Activated T-cell treated with anti-CD3 and anti-CD28 coated beads, Interleukin-2, amount 50 U/mL, for 72 hours (primary cell): Measurements from ENCODE around the gene ACOX2. TPM values are rescaled to one million over a fixed set of nuclear protein-coding genes. Genes with fewer than 3 reads are reported as not detected.
"Not testable (repeated sequence)": the region's sequence is repeated elsewhere in the genome, so short reads cannot be mapped to it uniquely, and the experiment has no call there.

ENCODE experiments used
- ATAC-seq, 2 donors: fragments of 150-1000 bp; cut with Tn5 transposase; replicated peaks in 1 of 2; 2 replicates each; pipeline ENCODE4 v1.10.0; 2021; ENCODE audit warnings: moderate library complexity in 2 of 2, mild to moderate bottlenecking in 1 of 2
- DNase-seq, 2 donors: peaks; one replicate each; pipeline ENCODE4 v3.0.0; 2021 to 2022; ENCODE audit warnings: mixed read lengths in 1 of 2
- H3K27ac Mint-ChIP-seq: one replicate; pipeline ENCODE4 v1.8.0; 2022; ENCODE audit warnings: mild to moderate bottlenecking, moderate library complexity, mixed read lengths
- H3K27me3 Mint-ChIP-seq: one replicate; pipeline ENCODE4 v1.8.0; 2022; ENCODE audit warnings: low read depth, mixed read lengths
- H3K36me3 Mint-ChIP-seq, 2 donors: one replicate each; pipeline ENCODE4 v1.8.0; 2022; ENCODE audit warnings: mixed read lengths in 2 of 2, mild to moderate bottlenecking in 1 of 2; ENCODE audit not compliant: insufficient read depth in 2 of 2
- H3K4me1 Mint-ChIP-seq: one replicate; pipeline ENCODE4 v1.8.0; 2022; ENCODE audit warnings: low read depth, mixed read lengths
- H3K4me3 Mint-ChIP-seq, 2 donors: one replicate each; pipeline ENCODE4 v1.8.0; 2022; ENCODE audit warnings: mild to moderate bottlenecking in 2 of 2, mixed read lengths in 2 of 2, moderate library complexity in 2 of 2
- H3K9me3 Mint-ChIP-seq, 2 donors: one replicate each; pipeline ENCODE4 v1.8.0; 2022; ENCODE audit warnings: mixed read lengths in 2 of 2
- total RNA-seq, 2 donors: library from RNA; stranded (reverse); gene quantifications; one replicate each; pipeline ENCODE4 v1.2.3, GENCODE V29; 2022

The ACOX2 gene
- total RNA-seq, 2 donors from 2014 or later: not detected

DNA sequence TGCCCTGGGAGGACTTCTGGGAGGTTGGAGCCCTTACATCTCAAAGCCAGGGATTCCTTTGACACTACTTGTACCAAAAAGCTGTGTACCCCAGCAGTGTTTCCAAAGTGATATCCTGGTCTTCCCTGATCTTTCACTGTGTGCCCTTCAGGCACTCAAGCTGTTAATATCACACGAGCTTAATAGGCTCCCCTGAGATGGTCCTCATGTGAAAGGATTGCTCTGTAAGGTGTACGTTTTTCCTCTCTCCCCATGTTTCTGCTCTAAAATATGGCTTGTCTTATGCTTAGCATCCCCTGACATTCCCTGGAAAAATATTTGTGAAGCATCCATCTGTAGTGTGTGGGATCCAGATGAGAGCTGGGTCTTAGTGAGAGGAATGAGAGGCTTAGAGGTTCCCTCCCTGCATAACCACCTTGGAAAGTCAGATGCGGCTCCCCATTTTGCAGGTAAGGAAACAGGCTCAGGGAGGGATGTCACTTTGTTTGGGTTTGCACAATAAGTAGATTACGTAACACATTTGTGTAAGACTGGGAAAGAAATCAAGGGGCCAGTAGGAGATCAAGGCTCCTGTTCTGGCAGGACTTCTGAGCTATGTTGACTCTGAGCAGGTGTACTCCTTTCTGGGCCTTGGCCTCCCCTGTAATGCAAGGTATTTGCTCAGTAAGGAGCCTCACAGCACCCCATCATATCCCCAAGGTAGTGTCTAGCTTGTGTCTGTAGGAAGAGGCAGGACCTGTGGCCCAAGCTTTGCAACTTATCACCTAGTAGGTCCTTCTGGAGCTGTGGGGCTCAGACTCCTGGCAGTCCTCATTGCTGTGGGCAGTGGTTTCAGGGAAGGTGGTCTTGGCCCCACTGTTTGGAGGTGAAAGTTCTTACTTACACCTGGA, 667 bp upstream of the ACOX2 start:
- ATAC-seq: no peak
- no peak overlapping the region for H3K27ac Mint-ChIP-seq
- no peaks in the 10 kb centered on the region for H3K9me3 Mint-ChIP-seq
- no peaks in the 10 kb centered on the region for H3K36me3 Mint-ChIP-seq
- H3K4me3 Mint-ChIP-seq: no peak overlapping the region
- H3K4me1 Mint-ChIP-seq: peaks cover 14% of the 10 kb centered on the region
- DNase-seq: no peak
- H3K27me3 Mint-ChIP-seq: no peaks in the 10 kb centered on the region

DNA sequence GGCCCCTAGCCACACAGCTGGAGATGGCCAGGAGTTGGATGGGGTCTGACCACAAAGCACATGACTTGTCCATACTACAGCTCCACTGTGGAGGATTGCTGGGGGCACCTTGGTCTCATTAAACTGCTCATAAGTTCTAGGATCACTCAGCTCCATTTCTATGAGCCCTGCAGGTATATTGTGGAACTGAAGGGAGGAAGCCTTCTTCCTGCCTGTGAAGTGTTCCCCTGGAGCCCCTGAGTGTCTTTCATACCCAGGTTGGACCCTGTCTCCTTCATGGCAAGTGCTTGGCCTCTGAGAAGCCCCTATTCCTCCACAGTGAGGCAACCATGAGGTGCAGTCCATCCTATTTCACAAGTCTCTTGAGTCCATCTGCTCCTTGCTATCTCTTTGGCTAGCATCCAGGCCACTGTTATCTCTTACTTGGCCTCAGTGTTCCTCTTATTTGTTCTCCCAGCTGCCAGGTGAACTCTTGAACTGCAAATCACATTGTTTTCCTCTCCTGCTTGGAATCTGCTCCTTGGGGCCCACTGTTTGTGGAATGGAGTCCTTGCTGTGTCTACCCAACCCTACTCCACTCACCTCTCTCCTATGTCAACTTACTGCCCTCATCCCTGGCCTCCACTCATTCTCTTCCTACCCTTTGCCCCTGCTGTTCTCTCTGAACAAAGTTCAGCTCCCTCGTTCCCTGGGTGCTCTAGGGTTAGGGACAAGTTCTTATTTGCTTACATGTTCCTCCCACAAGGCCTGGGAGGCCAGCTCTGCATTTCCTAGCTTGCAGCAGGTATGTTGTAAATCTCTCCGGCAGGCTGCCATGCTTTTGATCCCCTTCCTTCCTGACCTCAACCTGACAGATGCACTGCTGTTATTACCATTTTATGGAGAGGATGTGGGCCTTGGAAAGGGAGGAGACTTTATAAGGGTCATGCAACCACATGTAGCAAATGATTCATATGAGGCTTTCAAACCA, 1.2 kb downstream of the ACOX2 start:
- Mint-ChIP-seq H3K4me3 (no peak overlapping the region), H3K27me3 (no peaks in the 10 kb centered on the region), H3K9me3 (no peaks in the 10 kb centered on the region), H3K36me3 (no peaks in the 10 kb centered on the region), H3K27ac (no peak overlapping the region), H3K4me1 (peaks cover 23% of the 10 kb centered on the region)
- no peak for DNase-seq
- no peak for ATAC-seq

DNA sequence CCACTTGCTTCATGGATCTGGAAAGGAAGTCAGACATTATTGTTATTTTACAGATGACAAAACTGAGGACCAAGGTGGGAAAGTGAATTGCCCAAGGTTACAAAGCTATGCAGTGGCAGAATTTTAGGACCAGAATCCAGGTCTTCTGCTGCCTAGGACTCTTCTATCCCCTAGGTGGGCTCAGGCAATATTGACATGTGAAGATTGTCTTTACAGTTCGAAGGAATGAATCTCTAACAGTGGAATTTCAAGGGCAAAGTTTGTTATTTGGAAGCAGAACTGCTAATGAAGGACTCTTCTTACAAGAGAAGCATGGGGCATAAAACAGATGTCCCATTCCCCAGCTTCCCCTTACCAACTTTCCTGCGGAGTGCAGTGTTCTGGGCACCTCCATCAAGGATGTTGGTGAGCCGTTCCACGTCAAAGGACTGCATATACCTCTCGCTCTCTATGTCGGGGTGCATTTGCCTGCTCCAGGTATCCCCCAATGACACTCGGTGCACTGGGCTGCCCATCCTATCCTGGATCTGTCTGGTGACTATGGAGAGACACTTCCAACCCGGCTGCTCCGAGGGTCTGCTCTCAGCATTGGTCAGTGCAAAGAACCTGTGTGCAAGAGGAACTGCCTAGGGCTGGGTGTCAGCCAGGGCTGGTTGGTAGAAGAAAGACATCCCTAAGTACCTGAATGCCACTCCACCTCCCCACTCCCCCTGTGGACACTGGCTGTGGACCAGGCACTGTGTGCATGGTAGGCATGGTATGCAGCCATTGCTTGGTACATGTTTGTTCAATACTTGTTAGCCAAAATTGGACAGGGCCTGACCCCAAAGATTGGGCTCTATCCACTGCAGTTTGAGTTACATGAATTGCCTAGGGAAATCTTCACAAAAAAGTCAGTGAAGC, 2.1 kb downstream of the ACOX2 start:
- Mint-ChIP-seq H3K27me3 (no peaks in the 10 kb centered on the region), H3K4me3 (no peak overlapping the region), H3K9me3 (no peaks in the 10 kb centered on the region), H3K4me1 (peaks cover 23% of the 10 kb centered on the region), H3K36me3 (no peaks in the 10 kb centered on the region), H3K27ac (no peak overlapping the region)
- no peak for DNase-seq
- no peak for ATAC-seq

DNA sequence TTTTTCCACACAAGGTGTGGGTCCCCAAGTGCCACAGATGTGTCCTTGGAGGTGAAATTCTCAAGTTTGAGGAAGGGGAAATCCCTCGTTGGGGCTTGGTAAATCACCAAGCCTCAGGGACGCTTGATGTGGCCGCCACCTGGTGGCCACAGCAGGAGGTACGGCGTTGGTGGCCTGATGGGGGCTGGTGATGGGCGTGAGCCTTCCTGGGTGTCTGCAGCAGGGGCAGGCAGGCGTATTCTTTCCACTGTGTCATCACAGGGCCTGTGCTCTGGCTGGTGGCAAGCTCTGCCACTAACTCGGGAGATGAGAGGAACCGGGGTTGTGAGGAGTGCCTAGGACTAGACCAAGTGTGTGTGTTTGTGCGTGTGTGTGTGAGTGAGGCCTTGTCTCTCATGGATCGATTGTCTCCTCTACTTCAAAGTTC, 4.2 kb downstream of the ACOX2 start:
- Mint-ChIP-seq H3K4me1 (peaks cover 23% of the 10 kb centered on the region), H3K27me3 (no peaks in the 10 kb centered on the region), H3K4me3 (peak overlapping the region; percentile 44 to 48), H3K27ac (peak overlapping the region; percentile 52), H3K36me3 (no peaks in the 10 kb centered on the region), H3K9me3 (no peaks in the 10 kb centered on the region)
- ATAC-seq (peak; percentile 96 to 97), DNase-seq (peak; percentile 86)

DNA sequence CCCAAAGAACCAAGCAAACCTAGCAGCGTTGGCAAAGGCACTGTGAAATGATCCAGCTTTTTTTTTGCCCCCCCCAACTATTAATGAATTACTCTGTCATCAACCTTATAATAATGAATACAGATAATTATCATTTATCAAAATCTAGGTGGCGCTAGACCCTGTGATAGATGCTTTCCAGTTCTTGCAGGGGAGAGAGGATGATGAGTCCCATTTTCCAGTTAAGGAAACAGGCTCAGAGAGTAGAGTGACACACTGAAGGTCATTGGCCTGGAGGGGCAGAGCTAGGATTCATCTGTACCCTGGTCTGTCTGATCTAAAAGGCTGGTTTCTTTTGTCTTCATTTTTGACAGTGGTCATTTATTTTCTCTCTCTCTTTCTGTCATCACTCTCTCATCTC, 5.0 kb downstream of the ACOX2 start:
- Mint-ChIP-seq H3K4me1 (peaks cover 25% of the 10 kb centered on the region), H3K27ac (no peak overlapping the region), H3K9me3 (no peaks in the 10 kb centered on the region), H3K36me3 (no peaks in the 10 kb centered on the region), H3K27me3 (no peaks in the 10 kb centered on the region), H3K4me3 (no peak overlapping the region)
- ATAC-seq (no peak), DNase-seq (no peak)

DNA sequence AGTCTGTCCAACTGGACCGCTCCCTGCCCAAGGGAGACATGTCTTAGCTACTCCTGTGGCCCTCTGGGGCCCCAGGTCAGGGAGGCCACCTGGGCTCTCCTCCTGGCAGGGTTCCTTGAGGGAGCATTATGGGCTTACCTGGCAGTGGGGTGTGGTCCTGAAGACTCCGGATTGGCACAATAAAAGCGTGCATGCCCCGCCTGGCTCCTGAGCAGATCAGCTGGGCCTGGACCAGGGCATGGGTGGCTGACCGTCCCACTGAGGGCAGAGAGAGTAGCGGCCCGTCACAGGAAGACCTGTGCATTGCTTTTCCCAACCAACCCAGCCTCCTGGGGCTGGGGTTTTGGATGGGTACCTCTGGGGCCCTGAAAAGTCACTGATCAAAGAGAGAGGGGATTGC, 5.4 kb downstream of the ACOX2 start:
- H3K4me3 Mint-ChIP-seq: no peak overlapping the region
- peaks cover 29% of the 10 kb centered on the region for H3K4me1 Mint-ChIP-seq
- H3K9me3 Mint-ChIP-seq: no peaks in the 10 kb centered on the region
- no peak for ATAC-seq
- H3K27ac Mint-ChIP-seq: no peak overlapping the region
- H3K36me3 Mint-ChIP-seq: no peaks in the 10 kb centered on the region
- H3K27me3 Mint-ChIP-seq: no peaks in the 10 kb centered on the region
- no peak for DNase-seq

DNA sequence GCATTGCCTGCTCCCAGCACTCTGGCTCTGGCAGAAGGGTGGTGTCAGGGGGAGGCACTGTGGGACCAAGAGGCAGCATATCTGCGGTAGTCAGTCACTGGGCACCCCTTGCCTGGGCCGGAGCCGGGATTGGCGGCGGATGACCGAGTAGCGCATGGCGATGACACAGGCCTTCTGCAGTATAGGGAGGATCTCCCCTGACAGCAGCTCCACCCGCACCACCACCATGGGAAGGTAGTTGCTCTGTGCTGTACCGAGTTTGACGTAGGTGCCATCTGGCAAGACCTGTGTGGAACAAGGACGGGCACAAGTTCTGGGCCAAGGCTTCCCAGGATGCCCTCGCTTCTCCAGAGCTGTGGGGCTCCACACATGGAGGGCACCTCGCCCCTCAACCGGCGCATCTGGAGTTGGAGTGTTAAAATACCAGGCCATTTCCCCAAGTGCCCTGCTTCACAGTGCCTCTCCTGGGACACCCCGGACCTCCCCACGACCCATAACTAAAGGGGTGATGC, 6.6 kb downstream of the ACOX2 start:
- DNase-seq (no peak), ATAC-seq (no peak)
- Mint-ChIP-seq H3K9me3 (no peaks in the 10 kb centered on the region), H3K27me3 (no peaks in the 10 kb centered on the region), H3K4me1 (peaks cover 29% of the 10 kb centered on the region), H3K36me3 (no peaks in the 10 kb centered on the region), H3K27ac (no peak overlapping the region), H3K4me3 (no peak overlapping the region)

DNA sequence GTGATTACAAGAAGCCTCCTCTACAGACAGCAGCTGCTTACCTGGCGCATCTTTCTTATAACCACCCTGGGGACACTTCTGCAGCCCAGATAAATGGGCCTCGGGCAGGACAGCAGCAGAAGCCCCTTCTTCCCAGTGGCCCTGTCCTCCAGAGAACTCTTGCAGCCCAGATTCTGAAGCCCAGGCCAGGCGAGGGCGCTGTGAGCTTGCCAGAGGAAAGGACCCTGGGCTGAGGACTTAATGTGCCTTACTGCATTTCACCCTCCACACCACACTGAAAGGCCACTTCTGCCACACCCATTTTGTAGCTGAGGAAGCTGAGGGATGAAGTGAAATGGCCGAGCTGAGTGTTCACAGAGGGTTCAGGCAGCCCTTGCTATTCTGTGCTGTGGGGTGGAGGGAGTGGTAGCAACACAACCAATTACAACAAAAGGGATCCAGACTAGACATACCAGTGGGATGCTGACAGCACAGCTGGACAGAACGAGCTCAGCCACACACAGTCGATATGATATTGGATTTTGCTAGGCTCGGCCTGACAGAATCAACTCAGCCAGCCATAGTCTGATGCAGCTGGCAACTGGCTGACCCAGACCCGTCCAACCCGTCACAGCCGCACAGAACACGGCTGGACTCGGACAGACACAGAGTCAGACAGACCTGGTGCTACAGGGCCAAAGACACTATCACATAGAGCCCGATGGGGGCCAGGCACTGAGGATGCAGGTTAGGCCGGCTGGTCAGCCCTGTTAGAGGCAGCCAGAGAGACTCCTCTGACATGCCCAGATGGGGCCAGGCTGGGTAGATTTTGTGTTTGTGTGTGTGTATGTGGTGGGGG, 7.3 kb downstream of the ACOX2 start:
- no peak overlapping the region for H3K27ac Mint-ChIP-seq
- no peaks in the 10 kb centered on the region for H3K27me3 Mint-ChIP-seq
- no peak overlapping the region for H3K4me3 Mint-ChIP-seq
- no peaks in the 10 kb centered on the region for H3K36me3 Mint-ChIP-seq
- DNase-seq (no peak), ATAC-seq (no peak)
- no peaks in the 10 kb centered on the region for H3K9me3 Mint-ChIP-seq
- peaks cover 29% of the 10 kb centered on the region for H3K4me1 Mint-ChIP-seq

DNA sequence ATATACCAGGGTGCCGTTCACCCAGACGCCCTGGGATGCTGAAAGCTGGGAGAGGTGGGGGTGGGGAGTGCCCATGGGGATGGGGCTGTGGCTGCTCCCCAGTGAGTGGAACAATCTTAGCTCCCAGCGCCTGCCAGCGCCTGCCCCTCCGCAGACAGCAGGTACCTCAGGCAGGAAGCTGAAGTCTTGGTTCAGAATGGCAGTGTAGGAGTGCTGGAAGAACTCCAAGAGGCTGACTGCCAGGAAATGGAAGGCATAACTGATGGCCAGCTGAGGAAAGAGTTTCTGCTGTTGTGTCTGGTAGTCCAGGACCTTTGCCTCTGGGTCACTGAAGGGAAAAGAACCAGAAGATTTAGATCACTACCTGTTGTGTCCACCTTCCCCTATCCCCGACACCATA, 8.4 kb downstream of the ACOX2 start:
- Mint-ChIP-seq H3K4me1 (peaks cover 29% of the 10 kb centered on the region), H3K27ac (no peak overlapping the region), H3K9me3 (no peaks in the 10 kb centered on the region), H3K4me3 (no peak overlapping the region), H3K36me3 (no peaks in the 10 kb centered on the region), H3K27me3 (no peaks in the 10 kb centered on the region)
- DNase-seq (no peak), ATAC-seq (no peak)

DNA sequence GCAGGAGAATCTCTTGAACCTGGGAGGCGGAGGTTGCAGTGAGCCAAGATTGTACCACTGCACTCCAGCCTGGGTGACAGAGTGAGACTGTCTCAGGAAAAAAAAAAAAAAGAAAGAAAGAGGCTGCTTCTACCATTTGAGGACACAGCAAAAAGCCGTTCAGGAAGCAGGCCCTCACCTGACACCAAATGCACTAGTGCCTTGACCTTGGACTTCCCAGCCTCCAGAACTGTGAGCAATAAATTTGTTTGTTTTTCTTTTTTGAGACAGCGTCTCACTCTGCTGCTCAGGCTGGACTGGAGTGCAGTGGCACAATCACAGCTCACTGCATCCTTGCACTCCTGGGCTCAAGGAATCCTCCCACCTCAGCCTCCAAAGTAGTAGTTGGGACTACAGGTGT, 9.6 kb downstream of the ACOX2 start:
- H3K4me3 Mint-ChIP-seq, H3K27me3 Mint-ChIP-seq, H3K36me3 Mint-ChIP-seq, ATAC-seq, DNase-seq, H3K9me3 Mint-ChIP-seq, H3K27ac Mint-ChIP-seq: not testable (repeated sequence)
- H3K4me1 Mint-ChIP-seq: peaks cover 20% of the 10 kb centered on the region

DNA sequence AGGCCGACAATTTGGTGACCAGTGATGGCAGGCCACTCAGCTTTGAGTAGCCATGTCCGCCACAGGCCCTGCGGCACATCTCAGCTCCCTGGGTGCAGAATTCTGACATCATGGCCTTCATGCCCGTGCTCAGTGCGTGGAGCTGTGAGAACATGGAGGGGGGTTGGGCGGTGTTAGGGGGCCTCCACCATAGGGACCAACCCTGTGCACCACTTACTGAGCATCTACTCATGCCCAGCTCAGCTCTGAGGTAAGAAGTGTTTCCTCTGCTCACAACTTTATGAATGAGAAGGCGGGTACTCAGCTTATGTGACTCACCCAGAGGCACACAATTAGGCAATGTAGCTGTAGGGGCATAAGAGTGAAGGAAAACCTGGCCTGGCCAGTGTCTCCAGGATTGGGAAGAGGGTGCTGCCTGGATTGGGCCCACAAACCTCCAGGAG, 10.5 kb downstream of the ACOX2 start:
- Mint-ChIP-seq H3K9me3 (no peaks in the 10 kb centered on the region), H3K27me3 (no peaks in the 10 kb centered on the region), H3K4me3 (no peak overlapping the region), H3K36me3 (no peaks in the 10 kb centered on the region), H3K27ac (no peak overlapping the region), H3K4me1 (peaks cover 14% of the 10 kb centered on the region)
- ATAC-seq: peak; percentile 70 to 84
- DNase-seq: no peak
